HCT116 (cell line): Measurements from ENCODE around the gene ELAVL3. TPM values are rescaled to one million over a fixed set of nuclear protein-coding genes. Genes with fewer than 3 reads are reported as not detected.

Source experiments
- ATAC-seq: fragments of 200-7000 bp; cut with Tn5 transposase; 2 replicates; pipeline ENCODE4 v1.9.1; 2020; ENCODE audit warnings: mild to moderate bottlenecking, moderate library complexity
- BruUV-seq: library from RNA; stranded (reverse); fragments of 400-500 nt; replicated peaks from 2 replicates; lab custom pipeline; 2021; lab: Mats Ljungman, UMichigan
- CTCF ChIA-PET: fragments of 300-600 bp; sonication (Branson Sonifier 250); formaldehyde crosslinking; loops from one replicate; lab custom pipeline; 2021; ENCODE audit warnings: antibody characterized with exemption; lab: Charles Lee
- POLR2A ChIA-PET: fragments of 300-600, 350-600 bp; sonication (Branson Sonifier 250); formaldehyde crosslinking; loops from one replicate; lab custom pipeline; 2021; ENCODE audit warnings: antibody characterized with exemption; lab: Charles Lee
- RAD21 ChIA-PET, 2 experiments: fragments of 300-600 bp; sonication (Branson Sonifier 250); formaldehyde crosslinking; loops; one replicate each; lab custom pipeline; 2023; ENCODE audit warnings: low total read pairs in 2 of 2; ENCODE audit not compliant: uncharacterized antibody in 2 of 2, unreplicated experiment in 2 of 2, low non-redundant PET in 1 of 2; lab: Charles Lee
- DNase-seq: peaks from one replicate; pipeline ENCODE4 v3.0.0-alpha.2; 2010; ENCODE audit warnings: low read depth, low spot score
- H2AFZ ChIP-seq: fragments of 200-600 bp; shearing (Covaris generic), sonication (generic); 2 replicates; pipeline ENCODE4 v1.6.1; 2017; ENCODE audit warnings: low read depth, mixed run types, mixed read lengths, antibody characterized with exemption, low read length; ENCODE audit not compliant: poor library complexity, severe bottlenecking
- H3K27ac ChIP-seq: 2 replicates; pipeline ENCODE4 v1.5.1; 2012; ENCODE audit warnings: low read depth, low read length
- H3K27me3 ChIP-seq: fragments of 200-600 bp; sonication (generic); 2 replicates; pipeline ENCODE4 v1.6.1; 2016; ENCODE audit warnings: mixed run types, low read length, mixed read lengths; ENCODE audit not compliant: insufficient read depth
- H3K36me3 ChIP-seq, 2 experiments: fragments of 200-500 bp in 1 of 2; fragments of 200-600 bp in 1 of 2; sonication (Bioruptor generic) in 1 of 2; sonication (generic) in 1 of 2; 2 replicates each; pipeline versions ENCODE4 v1.5.1 to v1.6.1; 2014 to 2016; ENCODE audit warnings: low read length in 2 of 2, inconsistent platforms in 1 of 2, mixed read lengths in 1 of 2, mixed run types in 1 of 2; ENCODE audit not compliant: insufficient read depth in 2 of 2, control insufficient read depth in 1 of 2
- H3K4me1 ChIP-seq, 2 experiments: fragments of 200-600 bp in 1 of 2; sonication (generic) in 1 of 2; 2 replicates each; pipeline versions ENCODE4 v1.5.1 to v1.6.1; 2012 to 2017; ENCODE audit warnings: low read length in 2 of 2, inconsistent platforms in 1 of 2, mild to moderate bottlenecking in 1 of 2, mixed read lengths in 1 of 2, mixed run types in 1 of 2, moderate library complexity in 1 of 2; ENCODE audit not compliant: insufficient read depth in 2 of 2, control insufficient read depth in 1 of 2
- H3K4me2 ChIP-seq: fragments of 200-600 bp; sonication (generic); 2 replicates; pipeline ENCODE4 v1.6.1; 2017; ENCODE audit warnings: mixed run types, low read length, mixed read lengths
- H3K4me3 ChIP-seq, 2 experiments: fragments of 200-600 bp in 1 of 2; sonication (generic) in 1 of 2; replicated peaks in 1 of 2; 2 replicates each; pipeline ENCODE4 v1.5.1; 2011 to 2016; ENCODE audit warnings: low read length in 2 of 2, control low read depth in 1 of 2, low read depth in 1 of 2, mild to moderate bottlenecking in 1 of 2, mixed read lengths in 1 of 2, mixed run types in 1 of 2
- H3K79me2 ChIP-seq: fragments of 200-600 bp; sonication (generic); 2 replicates; pipeline ENCODE4 v1.6.1; 2017; ENCODE audit warnings: mild to moderate bottlenecking, mixed run types, low read length, moderate library complexity, mixed read lengths; ENCODE audit not compliant: insufficient read depth
- H3K9ac ChIP-seq: fragments of 200-600 bp; sonication (generic); 2 replicates; pipeline ENCODE4 v1.6.1; 2016; ENCODE audit warnings: low read length, mixed read lengths
- H3K9me2 ChIP-seq: fragments of 200-600 bp; sonication (generic), shearing (Covaris generic); 2 replicates; pipeline ENCODE4 v1.6.1; 2017; ENCODE audit warnings: mixed run types, mild to moderate bottlenecking, moderate library complexity; ENCODE audit not compliant: insufficient read depth
- H3K9me3 ChIP-seq, 2 experiments: fragments of 200-500 bp in 1 of 2; fragments of 200-600 bp in 1 of 2; sonication (Bioruptor generic) in 1 of 2; sonication (generic) in 1 of 2; 2 replicates each; pipeline ENCODE4 v1.6.1; 2014 to 2017; ENCODE audit warnings: low read length in 2 of 2, mixed read lengths in 2 of 2, inconsistent platforms in 1 of 2, low read depth in 1 of 2, mild to moderate bottlenecking in 1 of 2, mixed run types in 1 of 2, moderate library complexity in 1 of 2; ENCODE audit not compliant: control insufficient read depth in 1 of 2, insufficient read depth in 1 of 2
- H4K20me1 ChIP-seq: fragments of 200-600 bp; sonication (generic), shearing (Covaris generic); 2 replicates; pipeline ENCODE4 v1.6.1; 2017; ENCODE audit warnings: mixed run types, mild to moderate bottlenecking, moderate library complexity; ENCODE audit not compliant: insufficient read depth
- EZH2 ChIP-seq: fragments of 200-600 bp; sonication (generic); IDR thresholded peaks from 2 replicates; pipeline ENCODE4 v1.6.1; 2017; ENCODE audit warnings: antibody characterized with exemption, mixed run types
- EZH2phosphoT487 ChIP-seq: fragments of 200-600 bp; IDR thresholded peaks from 2 replicates; pipeline ENCODE4 v1.6.1; 2018; ENCODE audit warnings: antibody characterized with exemption, borderline replicate concordance
- FOSL1 ChIP-seq: IDR thresholded peaks from 2 replicates; pipeline ENCODE4 v1.6.1; 2012; ENCODE audit warnings: low read depth
- JUND ChIP-seq: IDR thresholded peaks from 2 replicates; pipeline ENCODE4 v1.6.1; 2012
- POLR2AphosphoS5 ChIP-seq: IDR thresholded peaks from 2 replicates; pipeline ENCODE4 v1.6.1; 2011; ENCODE audit warnings: mild to moderate bottlenecking, low read depth, low read length, moderate library complexity
- intact Hi-C: fragments of 100-400 bp; cut with micrococcal nuclease; formaldehyde crosslinking; loops from 2 replicates; pipeline ENCODE4 v1.10.0; 2022
- total RNA-seq: library from RNA; stranded (reverse); gene quantifications from one replicate; pipeline ENCODE4 v1.2.1, GENCODE V29; 2021; ENCODE audit not compliant: unreplicated experiment
- TF ChIP-seq, protein P1 (sequence below): IDR thresholded peaks from 2 replicates; pipeline ENCODE4 v1.6.1; 2011; ENCODE audit warnings: mild to moderate bottlenecking, low read length, moderate library complexity; ENCODE audit not compliant: insufficient replicate concordance; ENCODE audit errors: extremely low read depth
- TF ChIP-seq, protein P2 (sequence below): IDR thresholded peaks from 2 replicates; pipeline ENCODE4 v1.6.1; 2012
- TF ChIP-seq, protein P3 (sequence below), 3 experiments: fragments of 200-600 bp in 1 of 3; sonication (generic) in 1 of 3; IDR thresholded peaks in 2 of 3; conservative IDR thresholded peaks in 1 of 3; 2 replicates each; pipeline ENCODE4 v1.5.1; 2012 to 2017; ENCODE audit warnings: low read depth in 2 of 3, low read length in 2 of 3, antibody characterized with exemption in 1 of 3, borderline replicate concordance in 1 of 3, control low read depth in 1 of 3, mild to moderate bottlenecking in 1 of 3, mixed read lengths in 1 of 3, mixed run types in 1 of 3, moderate library complexity in 1 of 3; ENCODE audit not compliant: insufficient read depth in 1 of 3

ELAVL3 gene
- total RNA-seq, 1 experiment from 2014 or later = 0.05 TPM

DNA sequence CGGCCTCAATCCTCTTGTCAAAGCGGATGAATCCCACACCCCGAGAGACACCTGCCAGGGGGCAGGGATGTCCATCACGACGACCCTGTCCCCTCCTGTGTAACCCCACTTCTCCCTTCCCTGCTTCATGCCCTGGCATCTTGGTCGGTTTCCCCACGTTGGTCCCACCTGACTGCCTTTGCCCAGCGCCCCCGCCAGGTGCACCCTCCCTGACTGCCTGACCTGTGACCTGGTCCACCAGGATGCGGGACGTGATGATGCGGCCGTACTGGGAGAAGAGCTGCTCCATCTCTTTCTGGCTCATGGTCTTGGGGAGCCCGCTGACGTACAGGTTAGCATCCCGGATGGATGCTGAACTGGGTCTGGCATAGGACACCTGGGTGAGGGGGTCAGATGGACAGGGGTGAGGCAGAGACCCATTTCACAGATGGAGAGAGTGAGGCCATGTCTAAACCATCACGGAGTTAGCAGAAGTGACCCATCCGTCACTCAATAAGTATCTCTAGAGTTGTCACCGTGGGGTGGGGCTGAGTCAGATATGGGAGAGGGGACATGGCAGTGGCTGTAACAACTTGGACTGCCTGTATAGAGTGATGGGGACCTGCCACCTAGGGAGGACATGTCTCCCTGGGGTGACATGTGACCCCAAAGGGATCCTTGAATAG, 22.5 kb downstream of the ELAVL3 start:
- no peak overlapping the region for H3K9ac ChIP-seq
- H2AFZ ChIP-seq = no peak overlapping the region
- ATAC-seq = no peak
- intact Hi-C loops = no loop called here
- no peak overlapping the region for H3K4me2 ChIP-seq
- TF ChIP-seq, protein P1, sequence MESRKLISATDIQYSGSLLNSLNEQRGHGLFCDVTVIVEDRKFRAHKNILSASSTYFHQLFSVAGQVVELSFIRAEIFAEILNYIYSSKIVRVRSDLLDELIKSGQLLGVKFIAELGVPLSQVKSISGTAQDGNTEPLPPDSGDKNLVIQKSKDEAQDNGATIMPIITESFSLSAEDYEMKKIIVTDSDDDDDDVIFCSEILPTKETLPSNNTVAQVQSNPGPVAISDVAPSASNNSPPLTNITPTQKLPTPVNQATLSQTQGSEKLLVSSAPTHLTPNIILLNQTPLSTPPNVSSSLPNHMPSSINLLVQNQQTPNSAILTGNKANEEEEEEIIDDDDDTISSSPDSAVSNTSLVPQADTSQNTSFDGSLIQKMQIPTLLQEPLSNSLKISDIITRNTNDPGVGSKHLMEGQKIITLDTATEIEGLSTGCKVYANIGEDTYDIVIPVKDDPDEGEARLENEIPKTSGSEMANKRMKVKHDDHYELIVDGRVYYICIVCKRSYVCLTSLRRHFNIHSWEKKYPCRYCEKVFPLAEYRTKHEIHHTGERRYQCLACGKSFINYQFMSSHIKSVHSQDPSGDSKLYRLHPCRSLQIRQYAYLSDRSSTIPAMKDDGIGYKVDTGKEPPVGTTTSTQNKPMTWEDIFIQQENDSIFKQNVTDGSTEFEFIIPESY = no peak
- BruUV-seq = no TSS peak
- no peak overlapping the region for H3K27ac ChIP-seq
- no peak overlapping the region for H3K4me3 ChIP-seq
- H3K36me3 ChIP-seq = no peaks in the 10 kb centered on the region
- RAD21 ChIA-PET = no interaction called here
- no peak for DNase-seq
- no peaks in the 10 kb centered on the region for H3K4me1 ChIP-seq
- no peaks in the 10 kb centered on the region for H3K27me3 ChIP-seq
- no peaks in the 10 kb centered on the region for H4K20me1 ChIP-seq
- H3K9me2 ChIP-seq = no peaks in the 10 kb centered on the region
- H3K79me2 ChIP-seq = no peaks in the 10 kb centered on the region
- CTCF ChIA-PET = no interaction called here
- POLR2A ChIA-PET = no interaction called here
- H3K9me3 ChIP-seq = no peaks in the 10 kb centered on the region

DNA sequence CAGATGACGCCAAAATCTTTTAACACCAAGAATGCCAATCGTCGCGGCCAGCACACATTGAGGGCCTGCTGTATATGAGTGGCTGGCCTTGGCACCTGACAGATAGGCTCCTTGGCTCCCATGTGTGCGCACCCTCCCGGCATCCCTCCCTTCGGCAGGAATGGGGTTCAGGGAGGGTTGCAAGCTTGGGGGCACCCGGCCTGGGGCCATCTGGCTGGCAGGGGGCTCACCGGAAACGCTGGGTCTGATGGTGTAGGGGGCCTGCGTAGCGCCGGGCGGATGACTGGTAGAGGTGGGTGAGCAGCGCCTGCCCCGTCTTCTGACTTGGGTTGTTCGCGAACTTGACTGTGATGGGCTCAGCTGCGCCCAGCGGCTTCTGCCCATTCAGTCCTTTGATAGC, 23.0 kb downstream of the ELAVL3 start:
- POLR2A ChIA-PET = no interaction called here
- intact Hi-C loops = no loop called here
- ATAC-seq = no peak

More for the DNA sequence above, 23.0 kb downstream of the ELAVL3 start:
- ChIA-PET RAD21 (no interaction called here), CTCF (no interaction called here)
- no peaks in the 10 kb centered on the region for H3K27me3 ChIP-seq
- H3K4me1 ChIP-seq = no peaks in the 10 kb centered on the region
- H4K20me1 ChIP-seq = no peaks in the 10 kb centered on the region
- H3K4me3 ChIP-seq = no peak overlapping the region
- TF ChIP-seq EZH2phosphoT487 (no peak), FOSL1 (no peak), EZH2 (no peak), JUND (no peak), POLR2AphosphoS5 (no peak)
- TF ChIP-seq, protein P2, sequence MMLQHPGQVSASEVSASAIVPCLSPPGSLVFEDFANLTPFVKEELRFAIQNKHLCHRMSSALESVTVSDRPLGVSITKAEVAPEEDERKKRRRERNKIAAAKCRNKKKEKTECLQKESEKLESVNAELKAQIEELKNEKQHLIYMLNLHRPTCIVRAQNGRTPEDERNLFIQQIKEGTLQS = no peak
- TF ChIP-seq, protein P3, sequence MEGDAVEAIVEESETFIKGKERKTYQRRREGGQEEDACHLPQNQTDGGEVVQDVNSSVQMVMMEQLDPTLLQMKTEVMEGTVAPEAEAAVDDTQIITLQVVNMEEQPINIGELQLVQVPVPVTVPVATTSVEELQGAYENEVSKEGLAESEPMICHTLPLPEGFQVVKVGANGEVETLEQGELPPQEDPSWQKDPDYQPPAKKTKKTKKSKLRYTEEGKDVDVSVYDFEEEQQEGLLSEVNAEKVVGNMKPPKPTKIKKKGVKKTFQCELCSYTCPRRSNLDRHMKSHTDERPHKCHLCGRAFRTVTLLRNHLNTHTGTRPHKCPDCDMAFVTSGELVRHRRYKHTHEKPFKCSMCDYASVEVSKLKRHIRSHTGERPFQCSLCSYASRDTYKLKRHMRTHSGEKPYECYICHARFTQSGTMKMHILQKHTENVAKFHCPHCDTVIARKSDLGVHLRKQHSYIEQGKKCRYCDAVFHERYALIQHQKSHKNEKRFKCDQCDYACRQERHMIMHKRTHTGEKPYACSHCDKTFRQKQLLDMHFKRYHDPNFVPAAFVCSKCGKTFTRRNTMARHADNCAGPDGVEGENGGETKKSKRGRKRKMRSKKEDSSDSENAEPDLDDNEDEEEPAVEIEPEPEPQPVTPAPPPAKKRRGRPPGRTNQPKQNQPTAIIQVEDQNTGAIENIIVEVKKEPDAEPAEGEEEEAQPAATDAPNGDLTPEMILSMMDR (IDR thresholded peaks at IDR 0.05 in 2 of 3, conservative IDR thresholded peaks at IDR 0.05 in 1 of 3; ENCODE audit: borderline replicate concordance in 1 of 3, insufficient read depth in 1 of 3, low read depth in 2 of 3, low read length in 2 of 3) = no peak
- no peak for DNase-seq
- no peaks in the 10 kb centered on the region for H3K79me2 ChIP-seq
- no peak overlapping the region for H2AFZ ChIP-seq
- no peak overlapping the region for H3K27ac ChIP-seq
- no TSS peak for BruUV-seq
- H3K36me3 ChIP-seq = no peaks in the 10 kb centered on the region
- H3K9me2 ChIP-seq = no peaks in the 10 kb centered on the region
- H3K4me2 ChIP-seq = no peak overlapping the region
- no peaks in the 10 kb centered on the region for H3K9me3 ChIP-seq
- H3K9ac ChIP-seq = no peak overlapping the region
